GM19372 (cell line): ENCODE results near the gene TNFAIP3.

ENCODE experiments used
- ATAC-seq: cut with Tn5 transposase; IDR thresholded peaks from one replicate; pipeline ENCODE4 v1.9.1; 2021; ENCODE audit warnings: mild to moderate bottlenecking, low read depth, moderate library complexity; ENCODE audit not compliant: unreplicated experiment

TNFAIP3 gene

GRCh38 chr6:137862419-137863090 lies 4.5 kb upstream of the TNFAIP3 start:
- no peak for ATAC-seq

- no peak for ATAC-seq
Measured at GRCh38 chr6:137863091-137863797, 3.8 kb upstream of the TNFAIP3 start.

DNA sequence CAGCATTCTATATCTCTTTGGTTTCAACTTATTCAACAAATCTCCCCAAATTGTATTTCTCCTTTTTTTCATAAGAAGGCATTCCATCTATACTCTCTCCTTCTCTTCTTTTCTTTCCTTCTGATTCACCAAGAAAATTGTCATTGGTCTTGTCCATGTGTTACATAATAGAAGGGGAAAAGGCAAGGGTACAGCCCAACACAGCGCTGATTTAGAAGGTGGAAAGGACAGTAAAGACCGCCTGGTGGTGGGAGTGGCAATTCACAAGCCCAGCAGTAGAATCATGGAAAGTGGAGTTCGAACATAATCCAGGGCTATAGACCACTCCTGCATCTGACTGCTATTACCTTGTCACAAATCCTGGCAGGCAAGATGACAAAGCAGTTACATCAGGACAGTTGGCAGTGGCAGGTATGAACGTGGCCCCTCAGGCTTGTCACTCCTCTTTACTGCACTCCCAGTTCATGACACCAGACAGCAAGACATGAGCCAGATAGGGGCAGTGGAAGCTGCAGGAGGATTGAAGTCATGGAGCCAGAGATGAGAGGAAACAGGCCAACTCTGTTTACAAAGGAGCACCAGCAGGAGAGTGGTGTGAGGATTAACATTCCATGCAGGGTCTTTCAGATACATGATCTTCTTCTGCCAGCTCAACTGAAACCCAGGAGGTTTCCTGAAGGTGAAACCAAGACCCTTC lies 2.1 kb upstream of the TNFAIP3 start:
- no peak for ATAC-seq

- ATAC-seq, result peak; percentile 33
Measured at GRCh38 chr6:137866200-137866913, 702 bp upstream of the TNFAIP3 start.

DNA sequence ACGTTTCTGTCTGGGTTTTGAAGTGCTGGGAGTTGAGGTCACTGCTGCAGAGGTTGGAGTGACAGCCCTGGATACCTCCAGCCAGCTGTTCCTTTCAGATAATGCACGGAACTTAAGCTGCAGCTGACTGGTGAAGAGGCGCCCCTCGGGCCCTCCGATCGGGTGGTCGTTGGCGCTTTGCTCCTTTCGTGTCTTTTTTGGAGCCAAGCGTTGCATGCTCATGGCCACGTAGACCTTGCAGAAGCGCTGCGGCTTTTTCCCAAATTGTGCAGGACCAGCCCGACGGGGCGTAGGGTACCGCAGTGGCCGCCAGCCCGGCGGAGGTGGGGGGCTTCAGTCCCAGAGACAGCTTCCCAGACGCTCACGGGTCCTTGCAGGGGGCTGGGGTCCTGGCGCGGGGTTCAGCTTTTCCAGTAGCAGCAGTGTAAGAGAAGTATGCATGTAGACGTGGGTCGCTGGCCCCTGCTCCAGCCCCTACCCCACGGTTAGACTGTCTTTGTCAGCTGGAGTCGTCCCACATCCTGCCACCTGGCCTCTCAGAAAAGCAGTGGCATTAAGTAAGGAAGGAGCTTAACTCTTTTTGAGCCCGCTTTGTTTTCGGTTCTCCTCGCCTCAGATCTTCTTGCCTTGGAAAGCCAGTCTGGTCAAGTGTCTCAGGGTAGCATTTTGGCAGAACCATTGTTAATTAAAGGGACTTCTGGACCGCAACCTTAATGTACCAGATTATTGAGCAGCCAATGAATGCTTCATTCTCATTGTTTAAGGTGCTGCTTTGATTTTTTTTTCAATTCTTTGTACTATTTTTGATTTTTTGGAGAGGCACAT lies 838 bp downstream of the TNFAIP3 start:
- no peak for ATAC-seq

DNA sequence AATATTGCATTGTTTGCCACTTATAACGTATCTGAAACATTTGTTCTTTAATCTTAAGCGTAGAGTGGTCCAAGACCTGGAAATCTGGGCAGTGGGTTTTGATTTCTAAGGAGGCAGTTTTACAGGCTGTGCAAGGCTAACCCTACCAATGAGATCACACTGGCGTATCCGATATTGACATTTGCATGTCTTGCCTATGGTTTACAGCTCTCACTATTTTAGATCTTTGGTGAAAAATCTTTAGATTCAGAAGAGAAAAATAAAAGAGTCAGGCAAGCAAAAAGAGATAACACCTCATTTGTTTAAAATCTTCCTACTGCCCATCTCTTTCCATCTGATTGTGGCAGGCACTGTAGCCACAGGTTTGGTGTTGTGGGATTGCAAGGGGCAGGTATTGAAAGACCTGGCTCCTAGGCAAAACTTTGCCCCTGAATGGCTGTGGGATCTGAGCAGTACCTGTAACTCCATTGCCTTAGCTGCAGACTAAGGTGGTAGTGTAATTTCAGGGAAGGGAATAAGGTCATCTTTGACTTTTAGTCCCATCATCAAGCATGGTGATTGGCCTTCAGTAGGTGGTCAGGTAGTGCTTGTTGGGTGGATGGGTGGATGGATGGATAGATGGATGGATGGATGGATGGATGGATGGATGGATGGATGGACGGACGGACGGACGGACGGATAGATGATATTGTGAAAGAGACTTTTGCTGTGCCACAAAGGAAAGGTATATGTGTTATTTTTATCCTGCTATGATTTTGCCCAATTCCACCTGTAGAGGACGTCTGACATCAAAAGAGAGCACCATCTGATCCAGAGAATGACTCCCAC lies 1.9 kb downstream of the TNFAIP3 start:
- ATAC-seq, result no peak

GRCh38 chr6:137869549-137870307 lies 2.7 kb downstream of the TNFAIP3 start:
- ATAC-seq, result no peak

DNA sequence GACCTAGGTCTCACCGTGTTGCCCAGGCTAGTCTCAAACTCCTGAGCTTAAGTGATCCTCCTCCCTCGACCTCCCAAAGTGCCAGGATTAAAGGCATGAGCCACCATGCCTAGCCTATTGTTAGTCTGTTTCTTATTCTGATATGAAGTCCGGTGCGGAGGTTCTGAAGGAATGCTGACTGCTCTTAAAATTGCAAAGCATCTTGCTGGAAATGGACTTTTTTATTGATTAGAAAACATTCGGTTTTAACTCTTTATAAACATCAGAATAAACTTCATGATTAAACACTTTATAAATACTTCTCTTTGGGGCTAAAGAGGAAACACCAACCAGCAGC lies 3.2 kb downstream of the TNFAIP3 start:
- ATAC-seq, result no peak

GRCh38 chr6:137870744-137871247 lies 3.7 kb downstream of the TNFAIP3 start:
- ATAC-seq, result peak; percentile 29

DNA sequence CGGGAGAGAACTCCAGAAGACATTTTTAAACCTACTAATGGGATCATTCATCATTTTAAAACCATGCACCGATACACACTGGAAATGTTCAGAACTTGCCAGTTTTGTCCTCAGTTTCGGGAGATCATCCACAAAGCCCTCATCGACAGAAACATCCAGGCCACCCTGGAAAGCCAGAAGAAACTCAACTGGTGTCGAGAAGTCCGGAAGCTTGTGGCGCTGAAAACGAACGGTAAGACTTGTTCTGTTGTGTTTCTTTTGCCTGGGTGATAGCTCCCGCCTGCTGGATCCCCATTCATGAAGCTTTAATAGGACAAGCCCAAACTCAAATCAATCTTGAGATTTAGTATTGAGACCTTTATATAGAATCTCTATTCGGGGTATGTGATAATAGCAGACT lies 4.2 kb downstream of the TNFAIP3 start:
- ATAC-seq, result no peak

DNA sequence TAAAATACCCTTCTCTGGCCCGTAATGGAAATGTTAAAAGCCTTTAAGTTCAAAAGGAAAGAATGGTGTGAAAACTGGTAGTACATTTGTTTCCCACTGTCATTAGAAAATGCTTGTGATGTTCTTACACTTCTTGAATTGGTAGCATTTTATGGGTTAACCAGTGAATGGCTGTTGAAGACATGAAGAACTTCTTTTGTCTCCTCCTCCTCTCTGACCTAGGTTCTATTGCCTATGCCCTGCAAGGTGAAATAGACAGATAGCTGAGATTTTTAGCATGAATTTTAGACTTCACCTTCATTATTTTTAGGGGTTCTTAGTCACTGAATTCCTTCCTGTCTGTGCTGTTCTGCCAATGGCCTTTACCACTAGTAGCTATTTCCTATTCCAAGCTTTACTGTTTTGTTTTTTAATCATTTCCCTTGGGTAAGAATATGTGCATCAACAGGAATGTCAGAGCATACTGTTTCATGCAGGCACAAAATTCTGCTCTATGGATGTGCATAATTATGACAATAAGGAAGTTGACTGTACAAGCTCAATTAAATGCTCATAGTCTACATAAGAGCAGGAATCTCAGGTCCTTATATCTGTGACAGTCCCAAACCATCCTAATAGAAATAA lies 4.9 kb downstream of the TNFAIP3 start:
- ATAC-seq, result no peak

DNA sequence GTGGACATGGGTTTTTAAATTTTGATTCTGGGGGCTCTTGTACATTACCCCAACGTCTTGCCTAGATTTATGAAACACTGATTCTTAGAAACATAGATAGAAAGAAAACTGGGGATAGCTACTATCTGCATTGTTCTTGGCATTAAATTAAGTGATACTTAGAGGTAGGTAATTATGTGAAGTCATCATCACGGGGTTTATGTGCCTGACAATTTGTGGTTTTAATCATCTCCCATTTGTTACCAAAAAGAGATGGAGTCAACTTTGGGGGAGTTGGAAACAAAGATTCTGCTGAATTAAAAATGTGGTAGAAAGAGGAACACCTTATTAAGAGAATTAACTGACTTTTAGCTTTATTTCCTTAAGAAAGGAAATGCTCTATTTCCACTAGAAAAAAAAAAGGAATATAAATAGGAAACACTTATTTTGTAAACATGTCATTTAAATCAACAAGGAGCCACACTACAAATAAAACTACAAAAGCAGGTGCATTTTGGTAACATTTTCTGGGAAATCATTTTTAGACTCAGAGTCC lies 5.6 kb downstream of the TNFAIP3 start:
- ATAC-seq, result no peak

DNA sequence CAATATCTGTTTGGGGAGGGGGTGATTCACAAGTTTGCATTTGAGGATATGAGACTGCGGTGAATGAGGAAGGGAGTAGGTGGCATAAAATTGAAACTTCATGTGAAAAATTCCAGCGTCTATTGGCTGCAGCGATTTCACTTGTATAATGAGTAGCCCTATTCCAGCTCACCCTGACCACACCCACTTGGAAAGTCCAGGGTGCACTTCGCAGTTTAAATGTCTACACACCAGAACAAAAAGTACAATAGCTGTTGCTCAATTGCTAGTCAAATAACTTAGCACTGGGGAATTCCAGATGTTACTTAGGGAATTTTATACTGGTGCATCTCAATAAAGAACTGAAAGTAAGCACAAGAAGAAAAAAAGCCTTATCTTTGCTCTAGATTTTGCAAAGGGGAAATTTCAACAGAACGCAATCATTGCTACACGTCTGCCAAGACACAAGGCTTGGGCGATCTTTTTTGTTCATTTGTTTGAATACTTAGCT lies 6.3 kb downstream of the TNFAIP3 start:
- ATAC-seq, result no peak

GRCh38 chr6:137874204-137875057 lies 7.4 kb downstream of the TNFAIP3 start:
- no peak for ATAC-seq

GRCh38 chr6:137875058-137875520 lies 8.0 kb downstream of the TNFAIP3 start:
- ATAC-seq, result no peak

DNA sequence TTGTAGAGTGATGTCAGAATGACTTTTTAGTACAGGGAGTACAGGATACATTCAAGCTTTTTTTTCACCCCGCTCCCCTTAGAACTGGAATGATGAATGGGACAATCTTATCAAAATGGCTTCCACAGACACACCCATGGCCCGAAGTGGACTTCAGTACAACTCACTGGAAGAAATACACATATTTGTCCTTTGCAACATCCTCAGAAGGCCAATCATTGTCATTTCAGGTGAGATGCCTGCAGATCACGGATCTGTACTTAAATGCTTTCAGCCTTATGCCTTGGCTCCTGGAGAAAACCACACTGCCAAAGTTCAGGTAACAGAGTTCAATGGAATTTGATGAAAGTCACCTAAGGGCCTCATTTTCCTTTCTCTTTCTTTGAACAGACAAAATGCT lies 8.5 kb downstream of the TNFAIP3 start:
- no peak for ATAC-seq

DNA sequence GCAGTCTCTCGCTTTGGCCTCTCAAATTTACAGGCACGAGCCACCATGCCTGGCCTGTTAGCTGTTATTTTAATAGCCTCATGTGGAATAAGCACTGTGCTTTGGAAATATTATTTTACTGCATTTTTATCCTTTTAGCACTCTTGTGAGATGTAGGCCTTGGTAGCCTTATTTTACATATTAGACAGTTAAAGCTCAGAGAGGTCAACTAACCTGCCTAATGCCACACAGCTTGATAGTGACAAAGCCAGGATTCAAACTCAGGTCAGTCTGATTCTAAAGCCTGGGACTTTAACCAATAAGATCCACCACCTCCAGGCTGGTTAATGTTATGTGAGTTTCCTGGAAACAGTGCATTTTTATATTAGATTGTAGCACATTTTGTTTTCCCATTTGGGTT lies 9.5 kb downstream of the TNFAIP3 start:
- no peak for ATAC-seq
